B cell (primary cell): ENCODE results near the gene SYT6.

Source experiments
- EZH2 ChIP-seq: IDR thresholded peaks from 2 replicates; pipeline ENCODE4 v1.6.1; 2012; ENCODE audit warnings: borderline replicate concordance, low read depth, mild to moderate bottlenecking, moderate library complexity, low read length; ENCODE audit not compliant: insufficient read depth, poor library complexity, severe bottlenecking
- TF ChIP-seq, protein P1 (sequence below): fragments of 200-600 bp; IDR thresholded peaks from one replicate; pipeline ENCODE4 v1.8.0; 2022; ENCODE audit warnings: antibody characterized with exemption, mild to moderate bottlenecking

- TF ChIP-seq, protein P1, sequence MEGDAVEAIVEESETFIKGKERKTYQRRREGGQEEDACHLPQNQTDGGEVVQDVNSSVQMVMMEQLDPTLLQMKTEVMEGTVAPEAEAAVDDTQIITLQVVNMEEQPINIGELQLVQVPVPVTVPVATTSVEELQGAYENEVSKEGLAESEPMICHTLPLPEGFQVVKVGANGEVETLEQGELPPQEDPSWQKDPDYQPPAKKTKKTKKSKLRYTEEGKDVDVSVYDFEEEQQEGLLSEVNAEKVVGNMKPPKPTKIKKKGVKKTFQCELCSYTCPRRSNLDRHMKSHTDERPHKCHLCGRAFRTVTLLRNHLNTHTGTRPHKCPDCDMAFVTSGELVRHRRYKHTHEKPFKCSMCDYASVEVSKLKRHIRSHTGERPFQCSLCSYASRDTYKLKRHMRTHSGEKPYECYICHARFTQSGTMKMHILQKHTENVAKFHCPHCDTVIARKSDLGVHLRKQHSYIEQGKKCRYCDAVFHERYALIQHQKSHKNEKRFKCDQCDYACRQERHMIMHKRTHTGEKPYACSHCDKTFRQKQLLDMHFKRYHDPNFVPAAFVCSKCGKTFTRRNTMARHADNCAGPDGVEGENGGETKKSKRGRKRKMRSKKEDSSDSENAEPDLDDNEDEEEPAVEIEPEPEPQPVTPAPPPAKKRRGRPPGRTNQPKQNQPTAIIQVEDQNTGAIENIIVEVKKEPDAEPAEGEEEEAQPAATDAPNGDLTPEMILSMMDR = no peak
- no peak for TF ChIP-seq EZH2
Observed at GRCh38 chr1:114081437-114082303, 72.0 kb downstream of the SYT6 start.
